ENCODE results near the gene DCD.

The DCD gene

DNA sequence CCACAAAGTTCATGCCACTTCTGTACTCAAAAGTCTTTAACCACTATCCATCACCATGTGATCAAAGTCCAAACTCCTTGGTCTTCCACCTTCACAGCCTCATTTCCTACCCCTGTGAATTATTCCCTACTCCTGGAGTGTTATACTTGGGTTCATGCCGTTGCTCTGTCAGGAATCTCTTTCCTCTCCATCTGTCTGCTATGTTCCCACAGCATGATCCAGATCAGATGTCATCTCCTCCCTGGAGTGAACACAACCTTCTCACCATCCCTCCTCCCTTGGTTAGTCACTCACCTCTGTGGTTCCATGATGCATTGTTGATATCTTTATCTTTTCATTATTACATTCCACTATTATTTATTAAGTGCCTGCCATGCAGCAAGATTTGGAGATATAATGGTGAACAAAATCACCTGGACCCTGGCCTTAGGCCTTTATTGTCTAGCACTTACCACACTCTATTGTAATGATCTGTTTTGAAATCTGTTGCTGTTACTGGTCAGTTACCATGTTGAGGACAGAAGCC is 35.9 kb downstream of the DCD start:
- no peak for FAIRE-seq
- DNase-seq (ENCODE audit: insufficient read length, low spot score), result no peak

DNA sequence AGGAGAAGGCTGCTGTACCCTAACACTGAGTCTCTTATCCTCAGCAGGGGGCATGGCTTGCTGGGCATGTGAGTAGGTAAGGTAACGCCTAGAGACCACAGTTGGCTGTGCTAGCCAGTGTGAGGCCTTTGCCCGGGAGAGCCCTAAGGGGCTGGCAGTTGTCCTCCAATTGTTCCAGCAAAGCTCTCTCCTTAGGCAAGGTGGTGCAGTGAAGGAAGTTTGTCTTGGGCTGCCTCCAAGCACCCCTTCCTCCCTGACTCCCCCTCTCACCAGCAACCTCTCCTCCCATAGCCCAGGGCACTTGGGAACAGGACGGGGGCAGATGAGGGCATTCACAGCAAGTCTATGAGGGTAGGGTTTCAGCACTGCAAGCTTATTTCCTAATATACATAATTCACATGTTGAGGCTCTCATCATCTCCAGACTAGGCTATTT is 36.4 kb downstream of the DCD start:
- no peak for FAIRE-seq
- no peak for DNase-seq (ENCODE audit: insufficient read length, low spot score)

DNA sequence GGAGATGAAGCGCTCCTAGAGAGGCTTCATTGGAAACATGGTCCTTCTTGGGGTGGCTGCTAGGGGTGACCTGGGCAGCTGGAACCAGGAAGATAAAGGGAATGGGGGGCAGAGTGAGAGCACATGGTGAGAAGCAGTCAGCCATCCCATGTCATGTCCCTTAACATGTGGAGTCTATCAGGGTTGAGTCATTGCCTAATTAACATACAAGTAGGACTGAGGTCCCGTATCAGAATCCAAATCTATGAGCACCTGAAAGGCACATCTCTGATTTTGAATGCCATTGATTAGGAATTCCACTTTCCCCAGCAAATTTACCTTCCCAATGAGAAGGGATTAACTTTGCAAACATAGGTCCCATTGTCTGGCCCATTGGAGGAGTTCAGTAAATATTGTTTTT is 39.4 kb downstream of the DCD start:
- DNase-seq (ENCODE audit: insufficient read length, low spot score), result no peak
- FAIRE-seq, result no peak

DNA sequence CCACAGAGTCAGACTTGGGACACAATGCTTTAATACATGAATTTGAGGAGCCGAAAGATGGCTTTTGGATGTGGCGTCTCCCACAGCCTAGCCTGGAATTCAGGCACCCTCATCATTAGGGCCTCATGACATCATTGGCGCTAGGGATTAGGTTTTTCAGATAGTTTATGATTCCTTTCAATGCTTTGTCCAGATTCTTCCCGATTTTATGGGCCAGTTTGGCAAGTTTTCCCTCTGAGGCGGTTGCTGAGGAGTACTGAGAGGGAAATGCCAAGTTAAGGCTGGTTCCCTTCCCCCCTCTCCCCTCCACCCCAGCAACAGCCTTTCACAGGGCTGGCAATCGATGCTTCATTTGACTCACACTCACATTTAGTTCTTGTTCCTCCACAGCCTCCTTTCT is 40.0 kb downstream of the DCD start:
- DNase-seq (ENCODE audit: insufficient read length, low spot score) (no peak), FAIRE-seq (no peak)

- DNase-seq (ENCODE audit: insufficient read length, low spot score), result no peak
- no peak for FAIRE-seq
Measured at GRCh38 chr12:54606556-54606955, 41.6 kb downstream of the DCD start.

DNA sequence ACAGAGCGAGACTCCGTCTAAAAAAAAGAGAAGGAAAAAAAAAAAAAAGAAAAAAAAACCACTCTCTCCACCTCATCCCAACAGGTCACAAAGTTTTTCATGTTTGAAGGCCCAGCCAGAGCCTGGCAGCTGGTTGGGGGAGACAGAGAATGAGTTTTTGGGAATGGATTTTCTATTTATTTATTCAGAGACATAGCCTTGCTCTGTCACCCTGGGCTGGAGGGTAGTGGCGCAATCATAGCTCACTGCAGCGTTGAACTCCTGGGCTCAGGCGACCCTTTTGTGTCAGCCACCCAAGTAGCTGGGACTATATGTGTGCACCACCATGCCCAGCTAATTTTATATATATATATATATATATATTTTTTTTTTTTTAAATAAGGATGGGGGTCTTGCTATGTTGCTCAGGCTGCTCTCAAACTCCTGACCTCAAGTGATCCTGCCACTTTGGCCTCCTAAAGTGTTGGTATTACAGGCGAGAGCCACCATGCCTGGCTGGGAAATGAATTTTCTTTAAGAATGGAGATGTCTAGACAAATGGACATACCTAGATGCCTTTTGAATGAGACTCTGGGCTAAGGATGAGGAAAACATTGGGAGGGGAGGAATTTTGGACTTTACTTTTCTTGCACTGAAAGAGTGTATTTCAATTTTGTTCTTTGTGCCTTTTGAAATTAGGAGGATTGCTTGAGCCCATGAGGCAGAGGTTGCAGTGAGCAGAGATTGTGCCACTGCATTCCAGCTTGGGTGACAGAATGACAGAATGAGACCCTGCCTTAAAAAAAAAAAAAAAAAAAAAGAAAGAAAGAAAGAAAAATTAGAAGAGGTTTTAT is 42.8 kb downstream of the DCD start:
- DNase-seq (ENCODE audit: insufficient read length, low spot score), result no peak
- no peak for FAIRE-seq

GRCh38 chr12:54604436-54604835 is 43.7 kb downstream of the DCD start:
- FAIRE-seq (no peak), DNase-seq (ENCODE audit: insufficient read length, low spot score) (no peak)

DNA sequence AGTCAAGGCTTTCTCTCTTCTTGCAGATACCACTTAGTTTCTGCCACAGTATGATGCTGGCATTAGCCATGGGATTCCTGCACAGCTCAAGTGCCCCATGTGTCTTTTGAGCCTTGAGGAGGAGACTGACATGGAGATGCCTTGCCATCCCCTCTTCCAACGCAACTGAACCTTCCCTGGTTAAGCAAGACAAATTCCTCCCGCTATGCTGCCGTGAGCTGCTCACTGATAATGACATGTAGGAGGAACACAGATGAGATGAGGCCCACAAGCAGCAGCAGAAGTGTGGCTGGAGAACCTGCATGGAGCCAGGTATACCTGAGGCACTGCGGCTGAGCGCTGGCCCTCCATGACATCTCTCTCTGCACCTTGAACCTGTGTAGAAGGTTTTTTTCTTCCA is 44.3 kb downstream of the DCD start:
- FAIRE-seq (no peak), DNase-seq (ENCODE audit: insufficient read length, low spot score) (no peak)

- peak; percentile 84 for FAIRE-seq
- peak; percentile 66 for DNase-seq (ENCODE audit: insufficient read length, low spot score)
Measured at GRCh38 chr12:54603173-54603814, 44.9 kb downstream of the DCD start.

DNA sequence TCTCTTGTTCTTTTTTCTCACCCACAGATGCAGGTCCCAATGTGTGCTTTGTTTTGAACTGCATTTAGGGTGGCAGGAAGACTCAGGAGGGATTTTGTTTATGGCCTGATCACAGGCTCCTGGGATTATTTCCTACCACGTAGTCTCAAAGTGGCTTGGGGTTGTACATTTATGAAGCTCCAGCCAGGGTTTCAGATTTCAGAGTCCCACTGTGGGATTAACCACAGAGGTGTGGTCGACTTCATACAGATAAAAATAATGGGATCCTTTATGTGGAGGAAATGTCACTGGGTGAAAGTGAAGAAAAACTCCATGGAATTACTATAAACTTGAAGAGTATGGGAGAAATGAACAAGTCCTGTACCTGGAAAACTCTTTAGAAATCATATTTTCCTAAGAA is 45.5 kb downstream of the DCD start:
- DNase-seq (ENCODE audit: insufficient read length, low spot score), result no peak
- FAIRE-seq, result no peak

GRCh38 chr12:54601841-54602240 is 46.3 kb downstream of the DCD start:
- DNase-seq (ENCODE audit: insufficient read length, low spot score), result no peak
- FAIRE-seq, result no peak

DNA sequence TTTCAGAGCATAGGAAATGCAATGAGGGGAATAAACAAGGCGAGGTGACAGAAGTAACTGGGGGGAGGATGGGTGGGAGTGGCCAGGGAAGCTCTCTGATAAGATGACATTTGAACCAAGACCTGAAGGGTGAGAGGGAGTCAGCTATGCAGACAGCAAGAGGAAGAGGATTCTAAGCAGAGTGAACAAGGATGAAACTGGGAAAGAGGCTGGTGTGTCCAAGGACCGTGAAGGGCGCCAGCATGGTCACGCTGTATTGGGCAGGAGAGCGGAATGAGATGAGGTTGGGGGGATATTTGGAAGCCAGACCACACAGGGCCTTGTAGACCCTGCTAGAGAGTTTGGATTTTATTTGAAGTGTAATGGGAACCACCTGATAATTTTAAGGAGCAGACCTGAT is 49.2 kb downstream of the DCD start:
- no peak for DNase-seq (ENCODE audit: insufficient read length, low spot score)
- no peak for FAIRE-seq

GRCh38 chr12:54596526-54596946 is 51.6 kb downstream of the DCD start:
- FAIRE-seq (peak; percentile 76), DNase-seq (ENCODE audit: insufficient read length, low spot score) (no peak)

GRCh38 chr12:54595471-54595870 is 52.7 kb downstream of the DCD start:
- no peak for DNase-seq (ENCODE audit: insufficient read length, low spot score)
- no peak for FAIRE-seq
